ENCODE results near the gene ASB13.
"Not testable (repeated sequence)": the region's sequence is repeated elsewhere in the genome, so short reads cannot be mapped to it uniquely, and the experiment has no call there.

GRCh38 chr10:5621371-5621770 is 45.0 kb downstream of the ASB13 start:
- TF ChIP-seq CTCF, POLR2A (IDR thresholded peaks at IDR 0.05): not testable (repeated sequence)
